Effector CD8-positive, alpha-beta T cell (primary cell): ENCODE data around the gene WWOX.

Experiments used
- DNase-seq: peaks from one replicate; lab custom pipeline; 2025; lab: John Stamatoyannopoulos, UW

The WWOX gene

GRCh38 chr16:78225919-78226318 lies 126.5 kb downstream of the WWOX start:
- DNase-seq, result no peak

DNA sequence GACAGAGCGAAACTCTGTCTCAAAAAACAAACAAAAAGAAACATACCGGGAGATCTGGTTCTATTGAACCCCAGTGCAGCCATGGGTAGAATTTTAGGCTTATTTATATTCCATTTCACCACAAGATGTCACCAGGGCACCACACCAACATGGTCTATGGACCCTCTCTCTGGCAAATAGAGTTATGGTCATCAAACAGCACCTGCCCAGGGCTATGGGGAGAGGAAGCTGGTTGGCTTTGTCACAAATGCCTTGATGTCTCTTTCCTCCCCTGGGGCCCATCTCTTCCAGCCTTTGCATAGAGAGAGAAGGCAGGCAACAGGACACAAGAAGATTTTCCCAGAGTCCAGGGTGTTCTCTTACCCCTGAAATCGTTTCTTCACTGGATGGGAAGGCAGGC lies 128.4 kb downstream of the WWOX start:
- no peak for DNase-seq

DNA sequence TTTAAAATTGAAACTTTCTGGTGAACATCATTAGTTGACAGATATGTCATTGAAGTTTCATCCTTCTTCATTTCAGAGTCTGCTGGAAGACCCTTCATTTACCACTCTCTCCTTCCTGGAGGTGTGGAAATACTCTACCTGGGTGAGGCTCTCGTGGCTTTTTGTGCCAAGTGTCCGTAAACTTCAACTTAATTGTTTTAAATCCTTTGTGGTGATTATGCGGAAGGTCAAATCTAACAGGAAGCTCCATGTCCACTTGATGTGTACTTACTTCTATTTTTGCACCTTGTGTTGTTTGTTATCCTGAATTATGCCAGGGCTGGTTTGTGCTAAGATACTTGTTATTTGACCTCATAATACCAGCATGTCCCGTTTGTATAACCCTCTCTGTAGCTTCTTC lies 129.2 kb downstream of the WWOX start:
- DNase-seq, result no peak

GRCh38 chr16:78230832-78231231 lies 131.4 kb downstream of the WWOX start:
- no peak for DNase-seq

DNA sequence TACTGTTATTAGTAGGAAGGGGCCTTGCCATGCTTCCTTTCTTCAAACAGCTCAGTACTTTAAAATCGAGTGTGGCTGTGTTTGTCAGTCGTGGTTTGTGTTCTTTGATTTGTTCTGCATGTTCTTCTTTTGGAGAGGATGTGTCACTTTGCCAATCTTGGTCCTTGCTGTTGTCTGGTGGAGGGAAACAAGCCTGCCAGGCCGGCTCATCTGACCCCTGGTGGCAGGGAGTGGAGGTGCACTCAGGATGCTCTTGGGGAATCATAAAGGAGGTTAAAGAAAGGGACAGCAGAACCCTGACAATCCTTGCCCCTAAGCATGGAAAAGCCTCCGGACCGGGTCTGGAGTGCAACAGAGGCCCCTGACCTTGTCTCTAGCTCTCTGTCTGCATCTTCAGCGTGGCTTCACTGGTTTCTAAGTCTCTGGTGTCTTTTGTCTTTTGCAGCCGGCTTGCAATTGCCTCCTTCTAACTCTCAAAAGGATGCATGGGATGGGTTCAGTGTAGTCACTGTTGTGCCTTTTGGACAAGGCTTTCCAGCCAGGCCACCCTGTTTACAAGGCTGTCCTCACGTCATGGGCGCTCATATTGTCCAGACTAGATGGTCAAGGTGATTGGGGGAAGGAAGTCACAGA lies 135.8 kb downstream of the WWOX start:
- DNase-seq, result peak; percentile 23

DNA sequence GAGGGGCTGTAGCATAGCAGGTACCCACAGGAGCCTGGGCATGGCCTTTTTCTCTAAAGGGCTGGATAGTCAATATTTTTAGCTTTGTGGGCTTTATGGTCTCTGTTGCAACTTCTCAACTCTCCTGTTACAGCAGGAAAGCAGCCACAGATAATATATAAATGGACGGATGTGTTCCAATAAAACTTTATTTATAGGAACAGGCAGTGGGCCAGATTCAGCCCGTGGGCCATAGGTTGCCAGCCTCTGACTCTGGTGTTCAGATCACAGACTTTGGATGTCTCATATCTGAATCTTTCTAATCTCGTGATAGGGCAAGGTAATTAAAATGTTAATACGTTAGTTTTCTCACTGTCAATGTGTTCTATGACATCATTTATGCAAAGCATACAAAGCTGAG lies 136.4 kb downstream of the WWOX start:
- no peak for DNase-seq

DNA sequence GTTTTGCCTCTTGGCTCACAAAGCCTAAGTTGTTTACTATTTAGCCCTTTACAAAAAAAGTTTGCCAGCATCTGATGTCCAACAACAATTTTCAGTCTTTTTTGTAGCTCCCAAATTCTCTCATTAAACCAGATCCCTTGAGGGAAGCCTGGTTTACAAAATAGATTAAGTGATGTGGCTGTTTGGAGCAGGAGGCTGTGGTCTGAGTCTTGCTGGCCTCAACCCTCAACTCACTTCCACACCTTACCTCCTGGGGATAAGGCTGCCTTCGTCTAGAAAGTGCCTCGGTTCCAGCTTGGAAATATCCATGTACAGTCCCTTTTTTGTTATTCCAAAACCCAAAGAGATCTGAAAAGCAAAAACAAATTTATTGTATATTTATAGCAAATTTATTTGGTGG lies 138.4 kb downstream of the WWOX start:
- no peak for DNase-seq

DNA sequence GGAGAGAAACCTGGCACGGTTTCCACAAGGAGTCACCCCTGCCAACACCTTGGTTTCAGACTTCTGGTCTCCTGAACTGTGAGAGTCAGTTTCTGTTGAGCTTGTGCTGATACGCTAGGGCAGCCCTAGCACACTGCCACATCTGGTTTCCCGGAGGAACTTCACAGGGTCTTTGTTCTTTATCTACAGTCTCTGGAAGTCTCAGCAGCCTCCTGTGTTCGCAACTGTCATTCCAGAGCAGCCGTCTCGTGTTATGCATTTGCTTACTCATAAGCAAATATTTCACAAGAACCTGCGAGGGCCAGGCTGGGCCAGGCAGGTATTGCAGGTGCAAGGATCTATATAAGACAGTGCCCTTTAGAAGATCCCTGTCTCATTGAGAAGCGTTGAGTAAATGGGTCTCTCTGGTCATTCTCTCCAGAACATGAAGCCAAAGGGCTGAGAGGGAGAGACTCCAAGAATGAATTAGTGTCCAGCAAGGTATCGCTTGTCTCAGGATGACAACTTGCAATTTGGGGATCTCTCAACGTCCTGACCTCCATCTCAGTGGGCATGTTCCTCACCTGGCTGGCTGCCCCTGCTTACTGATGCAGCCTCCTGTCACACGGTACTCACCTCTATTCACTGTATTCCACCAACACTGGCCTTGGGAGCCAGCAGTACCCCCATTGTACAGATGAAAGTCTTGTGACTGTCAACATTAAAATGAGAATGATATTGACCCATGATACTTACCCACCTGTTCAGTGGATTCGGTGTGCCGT lies 141.2 kb downstream of the WWOX start:
- DNase-seq, result no peak

- no peak for DNase-seq
Measured at GRCh38 chr16:78242239-78242630, 142.8 kb downstream of the WWOX start.

- DNase-seq, result no peak
Measured at GRCh38 chr16:78244131-78244895, 144.9 kb downstream of the WWOX start.

DNA sequence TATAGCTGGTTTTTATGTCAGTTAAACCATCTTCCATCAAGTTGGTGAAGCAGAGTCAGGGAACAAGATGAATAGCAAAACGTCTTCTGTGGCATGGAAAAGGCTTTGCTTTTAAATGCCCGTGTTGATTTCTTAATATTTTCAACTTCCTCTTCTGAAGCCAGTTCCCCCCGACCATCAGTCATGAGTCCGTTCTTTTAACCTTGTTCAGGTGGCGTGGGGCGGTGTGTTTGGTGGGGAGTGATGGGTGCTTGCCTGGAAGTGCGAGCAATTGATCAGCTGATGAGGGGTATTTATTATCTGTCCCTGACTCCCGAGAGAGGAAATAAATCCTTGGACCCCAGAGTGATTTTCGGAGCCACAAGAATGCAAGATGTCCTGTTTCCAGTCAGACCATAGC lies 147.1 kb downstream of the WWOX start:
- no peak for DNase-seq

GRCh38 chr16:78249056-78249455 lies 149.6 kb downstream of the WWOX start:
- no peak for DNase-seq

DNA sequence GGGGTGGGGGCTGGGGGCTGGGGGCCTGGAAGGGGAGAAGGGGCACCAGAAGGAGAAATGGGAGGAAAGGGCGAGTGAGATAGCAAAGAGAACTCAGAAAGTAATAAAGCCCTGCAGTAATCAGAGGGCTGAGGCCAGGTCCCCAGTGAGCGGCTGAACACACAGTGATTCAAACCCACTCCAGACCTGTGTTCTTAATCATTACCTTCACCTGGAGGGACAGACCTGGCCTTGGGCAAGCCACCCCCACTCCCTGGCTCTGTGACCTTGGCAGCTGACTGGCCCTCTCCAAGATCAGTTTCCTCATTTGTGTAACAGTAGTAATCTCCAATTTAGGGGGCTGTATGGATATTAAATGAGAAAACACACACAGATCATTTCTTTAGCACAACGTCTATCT lies 150.4 kb downstream of the WWOX start:
- DNase-seq, result no peak

DNA sequence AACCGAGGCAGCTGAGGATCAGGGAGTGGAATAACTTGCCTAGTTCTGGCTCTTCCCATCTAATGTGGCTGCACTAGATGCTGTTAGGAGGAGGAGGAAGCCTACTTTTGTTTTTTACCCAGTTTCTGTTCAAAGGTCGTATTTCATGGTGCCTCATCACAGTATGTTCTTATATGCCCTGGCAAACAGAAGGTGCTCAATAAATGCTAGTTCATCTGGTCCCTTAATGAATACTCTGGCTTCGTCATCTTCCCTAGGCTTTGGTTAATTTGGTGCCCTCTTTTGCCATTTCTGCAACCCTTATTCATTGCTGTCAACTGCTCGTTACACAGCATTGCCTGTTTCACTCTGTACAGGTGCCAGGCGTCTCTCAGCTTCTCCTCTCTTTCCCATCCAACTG lies 151.7 kb downstream of the WWOX start:
- no peak for DNase-seq

GRCh38 chr16:78252757-78253156 lies 153.3 kb downstream of the WWOX start:
- no peak for DNase-seq

GRCh38 chr16:78254841-78255240 lies 155.4 kb downstream of the WWOX start:
- DNase-seq, result no peak

DNA sequence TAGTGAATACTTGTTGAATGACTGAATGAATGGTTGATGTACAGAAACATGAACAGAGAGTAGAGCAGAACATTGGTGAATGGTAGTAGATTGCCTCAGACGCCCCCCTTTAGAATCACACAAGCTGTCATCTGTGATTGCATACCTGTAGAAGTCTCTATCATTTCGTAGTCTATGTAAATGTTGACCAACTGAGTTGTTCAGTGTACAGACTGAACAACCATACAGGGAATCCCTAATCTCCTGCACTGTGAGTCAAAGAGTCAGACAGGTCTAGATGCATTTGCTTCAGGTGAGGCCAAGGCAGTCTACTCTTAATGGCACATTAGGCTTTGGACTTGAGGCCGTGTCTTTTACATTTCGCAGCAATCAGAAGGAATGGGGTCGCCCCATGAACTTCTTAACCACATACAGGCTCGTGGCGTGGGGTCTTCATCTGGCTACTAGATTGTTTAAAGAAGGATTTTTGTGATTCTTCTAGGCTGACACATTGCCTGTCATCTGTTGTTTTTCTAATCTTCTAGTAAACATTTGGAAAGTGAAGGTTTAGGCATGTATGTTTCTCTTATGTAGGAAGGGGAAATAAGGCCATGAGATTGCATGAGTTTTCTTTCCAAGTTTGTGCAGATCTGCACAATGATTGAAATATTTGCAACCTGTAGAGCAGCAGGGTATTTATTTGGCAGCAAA lies 157.4 kb downstream of the WWOX start:
- DNase-seq, result no peak

DNA sequence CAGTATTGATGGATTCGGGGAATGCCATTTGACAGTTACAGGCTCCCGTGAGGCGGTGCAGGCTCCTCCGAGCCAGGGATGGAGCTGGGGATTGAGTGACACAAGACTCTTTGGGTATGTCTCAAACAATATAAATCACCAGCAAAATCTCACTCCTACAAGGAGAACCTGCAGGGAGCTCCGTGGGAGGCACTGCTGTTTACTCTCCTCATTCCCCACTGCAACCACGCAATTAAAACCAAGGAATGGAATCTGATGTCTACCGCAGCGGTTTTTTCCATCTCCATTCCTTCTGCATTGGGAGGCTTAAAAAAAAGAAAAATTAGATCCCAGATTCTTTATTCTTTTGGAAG lies 157.9 kb downstream of the WWOX start:
- no peak for DNase-seq

DNA sequence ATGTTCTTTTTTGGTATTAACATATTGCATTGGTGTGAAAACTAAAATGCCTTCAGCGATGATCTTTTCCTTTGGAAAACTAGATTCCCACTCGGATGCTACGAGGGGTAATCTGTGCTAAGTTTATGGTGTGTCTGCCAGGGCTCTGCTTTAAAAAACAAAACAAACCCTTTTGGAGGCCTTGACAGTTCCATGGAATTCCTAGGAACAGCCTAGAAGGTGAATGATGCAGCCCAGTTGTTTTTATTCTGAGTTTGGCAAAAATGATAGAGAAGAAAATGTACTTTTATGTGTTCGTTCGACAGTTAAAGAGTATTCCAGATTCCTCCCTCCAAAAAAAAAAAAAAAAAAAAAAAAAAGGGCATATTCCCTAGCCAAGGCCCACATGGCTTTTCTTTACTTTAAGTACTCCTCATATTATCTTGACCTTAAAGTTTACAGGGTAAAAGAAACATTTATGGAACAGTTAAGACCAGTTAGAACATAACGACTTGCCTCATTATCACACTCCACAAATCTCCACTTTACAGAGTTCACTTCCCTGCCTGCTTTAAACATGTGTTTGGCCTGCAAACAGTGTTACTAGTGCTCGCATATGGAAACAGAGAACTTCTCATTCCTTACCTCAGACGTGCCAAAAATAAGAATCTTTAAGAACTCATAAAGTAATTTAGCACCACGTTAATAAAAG lies 159.1 kb downstream of the WWOX start:
- DNase-seq, result no peak

- DNase-seq, result no peak
Measured at GRCh38 chr16:78259873-78260272, 160.4 kb downstream of the WWOX start.

- DNase-seq, result no peak
Measured at GRCh38 chr16:78264642-78265041, 165.2 kb downstream of the WWOX start.

- DNase-seq, result no peak
Measured at GRCh38 chr16:78269256-78269655, 169.8 kb downstream of the WWOX start.
